Brain (organoid and tissue), 1 donor: ENCODE measurements around the gene PIP. TPM values are rescaled to one million over a fixed set of nuclear protein-coding genes. Genes with fewer than 3 reads are reported as not detected.

ENCODE experiments used
- polyA plus RNA-seq: library from polyadenylated mRNA; stranded (reverse); fragments of 350-450 nt; fragmentation: Illumina TruSeq; extraction: RNeasy Lipid Tissue Mini Kit (QIAGEN cat#74804); gene quantifications from one replicate; pipeline ENCODE4 v1.2.3, GENCODE V29; 2015; ENCODE audit warnings: low read depth, low replicate concordance; ENCODE audit not compliant: insufficient read depth

PIP gene
- polyA plus RNA-seq, 1 donor from 2014 or later, result not detected

Other genes with a start within 250 kb of the PIP start
- gene TRPV6, start 246.3 kb upstream of the PIP start, polyA plus RNA-seq, result not detected
- 0.31 TPM for gene TRPV5, start 198.3 kb upstream of the PIP start, polyA plus RNA-seq
- gene LLCFC1, start 192.6 kb upstream of the PIP start, polyA plus RNA-seq, result not detected
- 1.0 TPM for gene KEL, start 169.7 kb upstream of the PIP start, polyA plus RNA-seq
- gene OR9A2, start 104.9 kb upstream of the PIP start, polyA plus RNA-seq, result not detected
- not detected for gene OR6V1, start 79.7 kb upstream of the PIP start, polyA plus RNA-seq
- not detected for gene TAS2R39, start 51.3 kb downstream of the PIP start, polyA plus RNA-seq
- not detected for gene TAS2R40, start 90.0 kb downstream of the PIP start, polyA plus RNA-seq
- gene GSTK1, start 131.4 kb downstream of the PIP start, polyA plus RNA-seq, result 82.8 TPM
- 2.3 TPM for gene TMEM139, start 152.9 kb downstream of the PIP start, polyA plus RNA-seq
- 37.1 TPM for gene CASP2, start 156.3 kb downstream of the PIP start, polyA plus RNA-seq
- not detected for gene CLCN1, start 184.0 kb downstream of the PIP start, polyA plus RNA-seq
- 69.6 TPM for gene FAM131B, start 230.6 kb downstream of the PIP start, polyA plus RNA-seq
- gene ZYX, start 249.3 kb downstream of the PIP start, polyA plus RNA-seq, result 79.6 TPM